Peyer's patch (tissue), 4 donors: Measurements from ENCODE around the gene SIX3. TPM values are rescaled to one million over a fixed set of nuclear protein-coding genes. Genes with fewer than 3 reads are reported as not detected.

ENCODE experiments used
- DNase-seq, 3 donors: peaks; one replicate each; pipeline ENCODE4 v3.0.0-alpha.2; 2017 to 2019
- H3K27ac ChIP-seq, 4 donors: fragments of 200-600 bp; sonication (generic); one replicate each; pipeline ENCODE4 v1.5.1; 2016 to 2019
- H3K27me3 ChIP-seq, 2 donors: fragments of 200-600 bp; sonication (generic); one replicate each; pipeline ENCODE4 v1.5.1; 2019
- H3K36me3 ChIP-seq, 3 donors: fragments of 200-600 bp; sonication (generic); one replicate each; pipeline ENCODE4 v1.5.1; 2016 to 2019
- H3K4me1 ChIP-seq, 4 donors: fragments of 200-600 bp; sonication (generic); one replicate each; pipeline ENCODE4 v1.5.1; 2016 to 2019
- H3K4me3 ChIP-seq, 4 donors: fragments of 200-600 bp; sonication (generic); 1 replicate in 3 of 4; 2 replicates in 1 of 4; pipeline ENCODE4 v1.5.1; 2016 to 2019; ENCODE audit warnings: mild to moderate bottlenecking in 1 of 4
- H3K9me3 ChIP-seq, 4 donors: fragments of 200-600 bp; sonication (generic); one replicate each; pipeline ENCODE4 v1.5.1; 2016 to 2019; ENCODE audit warnings: mild to moderate bottlenecking in 1 of 4
- POLR2A ChIP-seq, 2 donors: fragments of 450-650 bp; IDR thresholded peaks; one replicate each; pipeline ENCODE4 v1.5.1; 2017; ENCODE audit warnings: antibody characterized with exemption in 2 of 2, mild to moderate bottlenecking in 2 of 2, moderate library complexity in 2 of 2
- total RNA-seq, 4 donors: library from RNA; depleted of rRNA; stranded (reverse); fragments of >200 nt; gene quantifications; one replicate each; pipeline ENCODE4 v1.1.0, GENCODE V29; 2016
- TF ChIP-seq, protein P1 (sequence below), 6 experiments: fragments of 450-650 bp in 4 of 6; fragments of 200-600 bp in 2 of 6; sonication (generic) in 1 of 6; IDR thresholded peaks; one replicate each; pipeline ENCODE4 v1.5.1; 2017 to 2019; ENCODE audit warnings: antibody characterized with exemption in 6 of 6, mild to moderate bottlenecking in 3 of 6, moderate library complexity in 1 of 6

The SIX3 gene
- total RNA-seq, 4 donors from 2014 or later: not detected

DNA sequence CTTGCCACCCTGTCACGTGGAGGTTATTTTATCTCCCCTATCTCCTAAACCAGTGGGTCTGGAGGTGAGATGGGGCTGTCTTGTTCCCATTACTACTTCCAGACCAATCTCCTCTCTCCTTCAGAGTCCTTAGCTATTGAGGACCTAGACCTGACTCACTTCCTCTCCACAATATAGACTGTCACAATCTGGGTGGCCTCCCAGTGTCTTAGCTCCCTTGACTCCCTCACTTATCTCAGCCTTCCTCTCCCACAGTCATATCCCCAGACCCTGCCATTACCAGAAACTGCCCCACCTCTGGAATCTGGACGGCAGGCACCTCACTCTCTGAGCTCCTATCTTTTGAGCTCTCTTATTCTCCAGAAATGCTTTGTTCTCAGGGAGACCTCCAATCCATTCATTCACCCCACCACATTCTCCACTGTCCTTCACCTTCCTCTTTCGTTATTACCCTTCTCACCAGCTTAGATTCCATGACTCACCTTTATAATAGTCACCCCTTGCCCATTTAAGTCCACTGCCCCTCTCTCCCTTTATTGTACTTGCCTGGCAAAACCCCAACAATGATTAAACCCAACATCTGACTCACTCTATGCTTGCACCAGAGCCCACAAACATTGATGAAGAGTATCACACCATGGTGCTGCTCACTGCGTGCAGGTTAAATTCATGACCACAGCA is 23.3 kb upstream of the SIX3 start:
- Histone ChIP-seq H3K27ac (no peak overlapping the region), H3K36me3 (no peaks in the 10 kb centered on the region), H3K9me3 (no peaks in the 10 kb centered on the region), H3K4me1 (no peaks in the 10 kb centered on the region), H3K4me3 (no peak overlapping the region), H3K27me3 (no peaks in the 10 kb centered on the region)
- TF ChIP-seq, protein P1, sequence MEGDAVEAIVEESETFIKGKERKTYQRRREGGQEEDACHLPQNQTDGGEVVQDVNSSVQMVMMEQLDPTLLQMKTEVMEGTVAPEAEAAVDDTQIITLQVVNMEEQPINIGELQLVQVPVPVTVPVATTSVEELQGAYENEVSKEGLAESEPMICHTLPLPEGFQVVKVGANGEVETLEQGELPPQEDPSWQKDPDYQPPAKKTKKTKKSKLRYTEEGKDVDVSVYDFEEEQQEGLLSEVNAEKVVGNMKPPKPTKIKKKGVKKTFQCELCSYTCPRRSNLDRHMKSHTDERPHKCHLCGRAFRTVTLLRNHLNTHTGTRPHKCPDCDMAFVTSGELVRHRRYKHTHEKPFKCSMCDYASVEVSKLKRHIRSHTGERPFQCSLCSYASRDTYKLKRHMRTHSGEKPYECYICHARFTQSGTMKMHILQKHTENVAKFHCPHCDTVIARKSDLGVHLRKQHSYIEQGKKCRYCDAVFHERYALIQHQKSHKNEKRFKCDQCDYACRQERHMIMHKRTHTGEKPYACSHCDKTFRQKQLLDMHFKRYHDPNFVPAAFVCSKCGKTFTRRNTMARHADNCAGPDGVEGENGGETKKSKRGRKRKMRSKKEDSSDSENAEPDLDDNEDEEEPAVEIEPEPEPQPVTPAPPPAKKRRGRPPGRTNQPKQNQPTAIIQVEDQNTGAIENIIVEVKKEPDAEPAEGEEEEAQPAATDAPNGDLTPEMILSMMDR (IDR thresholded peaks at IDR 0.05): no peak
- TF ChIP-seq POLR2A (IDR thresholded peaks at IDR 0.05): no peak
- no peak for DNase-seq

DNA sequence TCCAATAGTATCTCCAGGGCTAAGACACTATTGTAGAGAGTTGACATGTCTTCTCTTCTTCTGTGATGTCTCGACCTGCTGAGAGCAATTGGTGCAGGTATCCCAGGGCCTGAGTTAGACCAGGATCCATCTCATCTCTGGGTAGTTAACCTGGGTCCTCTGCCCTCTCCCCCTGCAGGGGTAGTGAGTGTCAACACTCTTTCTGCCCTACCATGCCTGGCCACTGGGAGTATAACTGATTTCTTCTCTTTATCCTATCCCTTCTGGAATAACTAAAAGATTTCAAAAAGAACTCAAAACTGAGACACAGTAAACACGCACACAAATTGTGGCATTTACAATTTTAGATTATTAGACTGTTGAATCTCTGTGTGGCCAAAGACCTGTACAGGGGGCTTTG is 20.8 kb upstream of the SIX3 start:
- no peak for DNase-seq
- Histone ChIP-seq H3K36me3 (no peaks in the 10 kb centered on the region), H3K27ac (no peak overlapping the region), H3K27me3 (no peaks in the 10 kb centered on the region), H3K9me3 (no peaks in the 10 kb centered on the region), H3K4me1 (no peaks in the 10 kb centered on the region), H3K4me3 (no peak overlapping the region)
- TF ChIP-seq, protein P1 (IDR thresholded peaks at IDR 0.05): no peak
- no peak for TF ChIP-seq POLR2A (IDR thresholded peaks at IDR 0.05)

DNA sequence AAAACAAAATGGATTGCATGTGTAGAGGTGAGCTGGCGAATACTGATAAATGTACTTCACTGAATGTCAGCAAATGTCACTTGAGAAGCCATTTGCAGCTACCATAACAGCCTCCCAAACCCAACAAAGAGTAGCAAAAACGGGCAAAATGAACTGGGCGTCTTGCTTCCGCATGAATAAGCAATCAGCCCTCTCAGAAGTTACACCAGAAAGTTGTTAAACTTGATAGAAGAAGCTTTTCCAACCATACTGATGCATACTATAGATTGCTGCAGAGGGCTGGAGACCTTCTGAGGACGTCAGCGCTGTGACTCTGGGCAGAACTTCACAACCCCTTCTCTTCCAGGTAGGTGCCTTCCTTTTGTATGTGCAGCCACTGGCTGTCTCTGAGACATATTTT is 18.7 kb upstream of the SIX3 start:
- H3K27me3 ChIP-seq: peaks cover 0 to 9% of the 10 kb centered on the region in 2 donors
- peaks cover 0 to under 1% (median 0%) of the 10 kb centered on the region in 4 donors for H3K4me1 ChIP-seq
- H3K36me3 ChIP-seq: no peaks in the 10 kb centered on the region
- no peak overlapping the region for H3K27ac ChIP-seq
- TF ChIP-seq, protein P1 (IDR thresholded peaks at IDR 0.05): no peak
- no peak for TF ChIP-seq POLR2A (IDR thresholded peaks at IDR 0.05)
- DNase-seq: no peak
- no peak overlapping the region for H3K4me3 ChIP-seq
- H3K9me3 ChIP-seq: no peaks in the 10 kb centered on the region

DNA sequence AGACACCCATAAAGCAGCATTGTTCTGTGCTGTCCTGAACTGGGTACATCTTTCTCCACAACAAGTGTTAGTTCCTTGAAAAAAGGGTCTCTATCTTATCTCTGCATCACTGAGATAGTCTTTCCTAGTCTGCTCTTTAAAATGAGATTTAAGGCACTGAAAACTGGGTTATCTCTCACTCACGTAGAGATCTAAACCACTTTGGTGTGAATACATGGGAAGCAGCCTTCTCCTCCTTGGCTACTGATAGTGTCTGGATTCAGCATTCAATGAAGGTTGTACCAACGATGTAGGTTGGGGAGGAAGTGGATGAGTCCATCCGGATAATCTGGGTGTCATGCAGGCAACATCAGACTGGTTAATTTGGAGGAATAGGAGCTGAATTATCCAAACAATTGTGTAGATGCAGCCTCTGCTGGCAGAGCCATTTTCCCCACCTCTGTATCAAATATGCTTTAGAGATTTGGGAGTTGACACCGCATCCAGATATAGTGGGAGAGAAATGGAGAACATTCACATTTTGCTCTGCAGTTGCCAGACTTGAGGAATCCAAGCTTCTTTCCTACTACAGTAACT is 15.9 kb upstream of the SIX3 start:
- peaks cover 0 to 38% of the 10 kb centered on the region in 2 donors for H3K27me3 ChIP-seq
- TF ChIP-seq, protein P1 (IDR thresholded peaks at IDR 0.05): no peak
- TF ChIP-seq POLR2A (IDR thresholded peaks at IDR 0.05): no peak
- no peak overlapping the region for H3K4me3 ChIP-seq
- DNase-seq: no peak
- H3K4me1 ChIP-seq: peaks cover 0 to 17% (median 2%) of the 10 kb centered on the region in 4 donors
- no peaks in the 10 kb centered on the region for H3K36me3 ChIP-seq
- H3K9me3 ChIP-seq: no peaks in the 10 kb centered on the region
- no peak overlapping the region for H3K27ac ChIP-seq

- H3K9me3 ChIP-seq: no peaks in the 10 kb centered on the region
- peaks cover 0 to 41% of the 10 kb centered on the region in 2 donors for H3K27me3 ChIP-seq
- DNase-seq: no peak
- TF ChIP-seq POLR2A (IDR thresholded peaks at IDR 0.05): no peak
- TF ChIP-seq, protein P1 (IDR thresholded peaks at IDR 0.05): no peak
- H3K4me3 ChIP-seq: no peak overlapping the region
- H3K36me3 ChIP-seq: no peaks in the 10 kb centered on the region
- peaks cover 0 to 17% (median 2%) of the 10 kb centered on the region in 4 donors for H3K4me1 ChIP-seq
- H3K27ac ChIP-seq: no peak overlapping the region
Measured at GRCh38 chr2:44926957-44927356, 14.5 kb upstream of the SIX3 start.
